ENCODE data around the gene SSR4.

GRCh38 chrX:153845842-153846241, 51.4 kb downstream of the SSR4 start:
- TF ChIP-seq CTCF (IDR thresholded peaks at IDR 0.05): no peak
- TF ChIP-seq ZNF281 (CRISPR knock-in tag; IDR thresholded peaks at IDR 0.05): no peak
- no peak for TF ChIP-seq CREB1 (CRISPR knock-in tag; IDR thresholded peaks at IDR 0.05)
- no peak for TF ChIP-seq ZNF671 (CRISPR knock-in tag; IDR thresholded peaks at IDR 0.05)
- no peak for TF ChIP-seq ZNF138 (CRISPR knock-in tag; conservative IDR thresholded peaks at IDR 0.05)
- no peak for TF ChIP-seq FOXP1 (CRISPR knock-in tag; IDR thresholded peaks at IDR 0.05; ENCODE audit: borderline replicate concordance)

Data from WTC11 (cell line).